HCT116 (cell line): Measurements from ENCODE around the gene CD19. TPM values are rescaled to one million over a fixed set of nuclear protein-coding genes. Genes with fewer than 3 reads are reported as not detected.
A peak's percentile ranks its signal among the peaks of the same experiment; 100 is the strongest.
"Not testable (repeated sequence)": the region's sequence is repeated elsewhere in the genome, so short reads cannot be mapped to it uniquely, and the experiment has no call there.

Experiments
- ATAC-seq: fragments of 200-7000 bp; cut with Tn5 transposase; 2 replicates; pipeline ENCODE4 v1.9.1; 2020; ENCODE audit warnings: mild to moderate bottlenecking, moderate library complexity
- BruUV-seq: library from RNA; stranded (reverse); fragments of 400-500 nt; replicated peaks from 2 replicates; lab custom pipeline; 2021; lab: Mats Ljungman, UMichigan
- CTCF ChIA-PET: fragments of 300-600 bp; sonication (Branson Sonifier 250); formaldehyde crosslinking; loops from one replicate; lab custom pipeline; 2021; ENCODE audit warnings: antibody characterized with exemption; lab: Charles Lee
- POLR2A ChIA-PET: fragments of 300-600, 350-600 bp; sonication (Branson Sonifier 250); formaldehyde crosslinking; loops from one replicate; lab custom pipeline; 2021; ENCODE audit warnings: antibody characterized with exemption; lab: Charles Lee
- RAD21 ChIA-PET, 2 experiments: fragments of 300-600 bp; sonication (Branson Sonifier 250); formaldehyde crosslinking; loops; one replicate each; lab custom pipeline; 2023; ENCODE audit warnings: low total read pairs in 2 of 2; ENCODE audit not compliant: uncharacterized antibody in 2 of 2, unreplicated experiment in 2 of 2, low non-redundant PET in 1 of 2; lab: Charles Lee
- DNase-seq: peaks from one replicate; pipeline ENCODE4 v3.0.0-alpha.2; 2010; ENCODE audit warnings: low read depth, low spot score
- H2AFZ ChIP-seq: fragments of 200-600 bp; shearing (Covaris generic), sonication (generic); 2 replicates; pipeline ENCODE4 v1.6.1; 2017; ENCODE audit warnings: low read depth, mixed run types, mixed read lengths, antibody characterized with exemption, low read length; ENCODE audit not compliant: poor library complexity, severe bottlenecking
- H3K27ac ChIP-seq: 2 replicates; pipeline ENCODE4 v1.5.1; 2012; ENCODE audit warnings: low read depth, low read length
- H3K27me3 ChIP-seq: fragments of 200-600 bp; sonication (generic); 2 replicates; pipeline ENCODE4 v1.6.1; 2016; ENCODE audit warnings: mixed run types, low read length, mixed read lengths; ENCODE audit not compliant: insufficient read depth
- H3K36me3 ChIP-seq, 2 experiments: fragments of 200-500 bp in 1 of 2; fragments of 200-600 bp in 1 of 2; sonication (Bioruptor generic) in 1 of 2; sonication (generic) in 1 of 2; 2 replicates each; pipeline versions ENCODE4 v1.5.1 to v1.6.1; 2014 to 2016; ENCODE audit warnings: low read length in 2 of 2, inconsistent platforms in 1 of 2, mixed read lengths in 1 of 2, mixed run types in 1 of 2; ENCODE audit not compliant: insufficient read depth in 2 of 2, control insufficient read depth in 1 of 2
- H3K4me1 ChIP-seq, 2 experiments: fragments of 200-600 bp in 1 of 2; sonication (generic) in 1 of 2; 2 replicates each; pipeline versions ENCODE4 v1.5.1 to v1.6.1; 2012 to 2017; ENCODE audit warnings: low read length in 2 of 2, inconsistent platforms in 1 of 2, mild to moderate bottlenecking in 1 of 2, mixed read lengths in 1 of 2, mixed run types in 1 of 2, moderate library complexity in 1 of 2; ENCODE audit not compliant: insufficient read depth in 2 of 2, control insufficient read depth in 1 of 2
- H3K4me2 ChIP-seq: fragments of 200-600 bp; sonication (generic); 2 replicates; pipeline ENCODE4 v1.6.1; 2017; ENCODE audit warnings: mixed run types, low read length, mixed read lengths
- H3K4me3 ChIP-seq, 2 experiments: fragments of 200-600 bp in 1 of 2; sonication (generic) in 1 of 2; replicated peaks in 1 of 2; 2 replicates each; pipeline ENCODE4 v1.5.1; 2011 to 2016; ENCODE audit warnings: low read length in 2 of 2, control low read depth in 1 of 2, low read depth in 1 of 2, mild to moderate bottlenecking in 1 of 2, mixed read lengths in 1 of 2, mixed run types in 1 of 2
- H3K79me2 ChIP-seq: fragments of 200-600 bp; sonication (generic); 2 replicates; pipeline ENCODE4 v1.6.1; 2017; ENCODE audit warnings: mild to moderate bottlenecking, mixed run types, low read length, moderate library complexity, mixed read lengths; ENCODE audit not compliant: insufficient read depth
- H3K9ac ChIP-seq: fragments of 200-600 bp; sonication (generic); 2 replicates; pipeline ENCODE4 v1.6.1; 2016; ENCODE audit warnings: low read length, mixed read lengths
- H3K9me2 ChIP-seq: fragments of 200-600 bp; sonication (generic), shearing (Covaris generic); 2 replicates; pipeline ENCODE4 v1.6.1; 2017; ENCODE audit warnings: mixed run types, mild to moderate bottlenecking, moderate library complexity; ENCODE audit not compliant: insufficient read depth
- H3K9me3 ChIP-seq, 2 experiments: fragments of 200-500 bp in 1 of 2; fragments of 200-600 bp in 1 of 2; sonication (Bioruptor generic) in 1 of 2; sonication (generic) in 1 of 2; 2 replicates each; pipeline ENCODE4 v1.6.1; 2014 to 2017; ENCODE audit warnings: low read length in 2 of 2, mixed read lengths in 2 of 2, inconsistent platforms in 1 of 2, low read depth in 1 of 2, mild to moderate bottlenecking in 1 of 2, mixed run types in 1 of 2, moderate library complexity in 1 of 2; ENCODE audit not compliant: control insufficient read depth in 1 of 2, insufficient read depth in 1 of 2
- H4K20me1 ChIP-seq: fragments of 200-600 bp; sonication (generic), shearing (Covaris generic); 2 replicates; pipeline ENCODE4 v1.6.1; 2017; ENCODE audit warnings: mixed run types, mild to moderate bottlenecking, moderate library complexity; ENCODE audit not compliant: insufficient read depth
- ATF3 ChIP-seq: IDR thresholded peaks from 2 replicates; pipeline ENCODE4 v1.6.1; 2012
- CBX3 ChIP-seq: IDR thresholded peaks from 2 replicates; pipeline ENCODE4 v1.6.1; 2012; ENCODE audit warnings: low read depth
- EGR1 ChIP-seq: IDR thresholded peaks from 2 replicates; pipeline ENCODE4 v1.6.1; 2012; ENCODE audit warnings: low read depth
- EZH2 ChIP-seq: fragments of 200-600 bp; sonication (generic); IDR thresholded peaks from 2 replicates; pipeline ENCODE4 v1.6.1; 2017; ENCODE audit warnings: antibody characterized with exemption, mixed run types
- EZH2phosphoT487 ChIP-seq: fragments of 200-600 bp; IDR thresholded peaks from 2 replicates; pipeline ENCODE4 v1.6.1; 2018; ENCODE audit warnings: antibody characterized with exemption, borderline replicate concordance
- FOSL1 ChIP-seq: IDR thresholded peaks from 2 replicates; pipeline ENCODE4 v1.6.1; 2012; ENCODE audit warnings: low read depth
- POLR2A ChIP-seq: IDR thresholded peaks from 2 replicates; pipeline ENCODE4 v1.7.0; 2011; ENCODE audit warnings: borderline replicate concordance; ENCODE audit not compliant: insufficient read depth, insufficient read length; ENCODE audit errors: extremely low read depth
- RAD21 ChIP-seq: IDR thresholded peaks from 2 replicates; pipeline ENCODE4 v1.6.1; 2012; ENCODE audit warnings: low read depth, mild to moderate bottlenecking
- REST ChIP-seq: IDR thresholded peaks from 2 replicates; pipeline ENCODE4 v1.6.1; 2012; ENCODE audit warnings: low read depth
- SIN3A ChIP-seq: IDR thresholded peaks from 2 replicates; pipeline ENCODE4 v1.6.1; 2012; ENCODE audit warnings: low read depth
- SP1 ChIP-seq: IDR thresholded peaks from 2 replicates; pipeline ENCODE4 v1.6.1; 2012; ENCODE audit warnings: low read depth
- SRF ChIP-seq: IDR thresholded peaks from 2 replicates; pipeline ENCODE4 v1.6.1; 2012; ENCODE audit warnings: low read depth
- intact Hi-C: fragments of 100-400 bp; cut with micrococcal nuclease; formaldehyde crosslinking; loops from 2 replicates; pipeline ENCODE4 v1.10.0; 2022
- total RNA-seq: library from RNA; stranded (reverse); gene quantifications from one replicate; pipeline ENCODE4 v1.2.1, GENCODE V29; 2021; ENCODE audit not compliant: unreplicated experiment

CD19 gene
- total RNA-seq, 1 experiment from 2014 or later: 0.27 TPM

GRCh38 chr16:28926284-28926683, 5.5 kb upstream of the CD19 start:
- BruUV-seq, ATAC-seq, H3K79me2 ChIP-seq, H4K20me1 ChIP-seq, DNase-seq, H2AFZ ChIP-seq, intact Hi-C loops, H3K9me2 ChIP-seq, RAD21 ChIA-PET, H3K9me3 ChIP-seq, H3K27me3 ChIP-seq, CTCF ChIA-PET, H3K36me3 ChIP-seq: not testable (repeated sequence)
- Histone ChIP-seq H3K9ac (peak overlapping the region; percentile 79; the same call in 1 of the 2 replicates), H3K4me3 (peak overlapping the region; percentile 60 to 77), H3K4me1 (peaks cover 7 to 20% of the 10 kb centered on the region in 2 experiments), H3K27ac (peak overlapping the region; percentile 98; the same call in 1 of the 2 replicates), H3K4me2 (peak overlapping the region; percentile 100)
- POLR2A ChIA-PET: interaction anchor here (1.3 kb wide), 1 partner anchor 19 kb away, joined by 4 read pairs; no protein-coding TSS in a partner anchor

GRCh38 chr16:28927815-28928214, 4.0 kb upstream of the CD19 start:
- no peak for ATAC-seq
- CTCF ChIA-PET: interaction anchor here (0.6 to 0.7 kb wide), 2 partner anchors 81 to 436 kb away, joined by 3 read pairs; partner anchors contain the start of gene CLN3

More at GRCh38 chr16:28927815-28928214, 4.0 kb upstream of the CD19 start:
- POLR2A ChIA-PET: interaction anchor here (1.0 kb wide), 1 partner anchor 9 kb away, joined by 4 read pairs; no protein-coding TSS in a partner anchor
- Histone ChIP-seq H3K4me3 (no peak overlapping the region), H3K79me2 (no peaks in the 10 kb centered on the region; the same call in 1 of the 2 replicates), H3K36me3 (no peaks in the 10 kb centered on the region), H3K4me1 (peaks cover 7 to 20% of the 10 kb centered on the region in 2 experiments), H2AFZ (no peak overlapping the region), H4K20me1 (no peaks in the 10 kb centered on the region), H3K27ac (no peak overlapping the region), H3K9me3 (no peaks in the 10 kb centered on the region), H3K4me2 (no peak overlapping the region), H3K9me2 (no peaks in the 10 kb centered on the region), H3K9ac (no peak overlapping the region), H3K27me3 (no peaks in the 10 kb centered on the region)
- RAD21 ChIA-PET: no interaction called here
- BruUV-seq: no TSS peak
- no peak for TF ChIP-seq ATF3
- TF ChIP-seq EZH2: no peak
- no peak for TF ChIP-seq REST
- no peak for TF ChIP-seq EGR1
- no peak for TF ChIP-seq SP1
- TF ChIP-seq SRF: no peak
- TF ChIP-seq SIN3A: no peak
- no peak for TF ChIP-seq POLR2A
- TF ChIP-seq EZH2phosphoT487: no peak
- TF ChIP-seq RAD21: no peak
- TF ChIP-seq FOSL1: no peak
- no peak for TF ChIP-seq CBX3
- DNase-seq: no peak
- intact Hi-C loops: no loop called here
